NCI-H1105 treated with DMSO at 0.1 percent for 48 hours (cell line): ENCODE results near the gene CHPT1.
"Not testable (repeated sequence)": the region's sequence is repeated elsewhere in the genome, so short reads cannot be mapped to it uniquely, and the experiment has no call there.

Experiments used
- DNase-seq: peaks from one replicate; lab custom pipeline; 2025; lab: John Stamatoyannopoulos, UW

CHPT1 gene

GRCh38 chr12:101697197-101697929 is at the start of gene CHPT1:
Gene CHPT1 (plus strand): TSS chr12:101697640. CDS start chr12:101697862, 222 bp downstream.
- peak; percentile 85 for DNase-seq

GRCh38 chr12:101647711-101648110 is 49.7 kb upstream of the CHPT1 start:
- DNase-seq, result no peak

- DNase-seq, result no peak
These were observed 49.2 kb upstream of the CHPT1 start for GRCh38 chr12:101648195-101648594.

- no peak for DNase-seq
These were observed 46.9 kb upstream of the CHPT1 start for GRCh38 chr12:101650346-101651117.

- DNase-seq, result no peak
These were observed 44.4 kb upstream of the CHPT1 start for GRCh38 chr12:101653030-101653429.

- DNase-seq, result no peak
These were observed 43.9 kb upstream of the CHPT1 start for GRCh38 chr12:101653503-101653902.

- no peak for DNase-seq
These were observed 43.0 kb upstream of the CHPT1 start for GRCh38 chr12:101654442-101654841.

- peak; percentile 17 for DNase-seq
These were observed 42.0 kb upstream of the CHPT1 start for GRCh38 chr12:101655393-101655792.

- DNase-seq, result not testable (repeated sequence)
These were observed 36.8 kb upstream of the CHPT1 start for GRCh38 chr12:101660662-101661061.

- DNase-seq, result no peak
These were observed 34.1 kb upstream of the CHPT1 start for GRCh38 chr12:101663298-101663697.

GRCh38 chr12:101664992-101665391 is 32.4 kb upstream of the CHPT1 start:
- DNase-seq, result no peak

GRCh38 chr12:101666052-101666728 is 31.2 kb upstream of the CHPT1 start:
- DNase-seq, result no peak

GRCh38 chr12:101667591-101667990 is 29.8 kb upstream of the CHPT1 start:
- DNase-seq, result no peak

- DNase-seq, result no peak
These were observed 27.3 kb upstream of the CHPT1 start for GRCh38 chr12:101670007-101670671.

GRCh38 chr12:101671157-101671791 is 26.2 kb upstream of the CHPT1 start:
- DNase-seq, result no peak

GRCh38 chr12:101671833-101672232 is 25.6 kb upstream of the CHPT1 start:
- no peak for DNase-seq

- no peak for DNase-seq
These were observed 21.9 kb upstream of the CHPT1 start for GRCh38 chr12:101675555-101675954.

- not testable (repeated sequence) for DNase-seq
These were observed 20.9 kb upstream of the CHPT1 start for GRCh38 chr12:101676497-101676896.

- DNase-seq, result no peak
These were observed 19.4 kb upstream of the CHPT1 start for GRCh38 chr12:101678081-101678480.

- no peak for DNase-seq
These were observed 17.2 kb upstream of the CHPT1 start for GRCh38 chr12:101680240-101680639.

GRCh38 chr12:101680647-101681046 is 16.8 kb upstream of the CHPT1 start:
- DNase-seq, result no peak

- DNase-seq, result not testable (repeated sequence)
These were observed 15.8 kb upstream of the CHPT1 start for GRCh38 chr12:101681627-101682026.
